ENCODE data around the gene PMM2.
"Not testable (repeated sequence)": the region's sequence is repeated elsewhere in the genome, so short reads cannot be mapped to it uniquely, and the experiment has no call there.

Gene PMM2

GRCh38 chr16:8819411-8820034 is 21.9 kb downstream of the PMM2 start:
- FAIRE-seq = no peak

- no peak for FAIRE-seq
Observed at GRCh38 chr16:8822403-8822802, 24.8 kb downstream of the PMM2 start.

GRCh38 chr16:8826278-8826879 is 28.7 kb downstream of the PMM2 start:
- no peak for FAIRE-seq

- no peak for FAIRE-seq
Observed at GRCh38 chr16:8828541-8829165, 31.0 kb downstream of the PMM2 start.

GRCh38 chr16:8831450-8831849 is 33.8 kb downstream of the PMM2 start:
- FAIRE-seq = no peak

DNA sequence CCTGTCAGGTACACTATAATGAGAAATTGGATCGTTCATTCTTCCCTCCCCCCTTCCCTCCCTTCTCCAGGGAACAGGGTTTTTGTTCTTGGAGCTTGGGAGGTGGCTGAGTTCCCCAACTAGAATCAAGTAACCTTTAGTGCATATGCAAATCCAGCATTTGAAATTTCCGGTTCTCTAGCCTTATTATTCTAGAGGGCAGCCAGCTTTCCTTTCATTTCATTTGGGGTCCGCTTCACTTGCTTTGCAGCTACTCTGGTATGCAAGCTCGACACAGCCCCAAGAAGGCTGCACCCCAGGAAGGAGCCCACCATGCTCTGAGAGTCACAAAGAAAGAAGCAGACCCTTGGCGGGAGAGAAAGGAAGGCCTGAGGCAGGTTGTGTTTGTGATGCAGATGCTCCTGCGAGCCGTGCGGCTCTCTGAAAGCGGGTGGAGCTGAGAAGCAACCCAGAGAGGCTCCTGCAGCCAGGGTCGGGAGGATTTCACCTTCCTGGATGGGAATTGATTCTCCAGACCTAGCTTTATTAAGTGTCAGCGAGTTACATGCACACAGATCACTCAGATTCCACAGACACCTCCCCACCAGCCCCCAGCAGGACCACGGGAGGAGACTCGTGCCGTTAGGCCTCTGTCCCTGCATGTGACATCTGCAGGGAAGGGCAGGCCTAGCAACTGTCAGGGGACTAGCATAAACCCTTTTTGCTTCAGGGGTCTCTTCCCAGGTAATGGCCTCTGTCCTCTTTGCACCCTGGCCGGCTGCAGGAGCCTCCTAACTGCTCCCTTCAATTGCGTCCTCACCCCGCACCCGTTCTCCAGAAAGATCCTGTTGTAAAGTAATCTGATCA is 34.5 kb downstream of the PMM2 start:
- FAIRE-seq = no peak

GRCh38 chr16:8832717-8833105 is 35.1 kb downstream of the PMM2 start:
- no peak for FAIRE-seq

- not testable (repeated sequence) for FAIRE-seq
Observed at GRCh38 chr16:8836797-8837196, 39.2 kb downstream of the PMM2 start.

GRCh38 chr16:8837594-8837993 is 40.0 kb downstream of the PMM2 start:
- FAIRE-seq = not testable (repeated sequence)

- FAIRE-seq = not testable (repeated sequence)
Observed at GRCh38 chr16:8842016-8842415, 44.4 kb downstream of the PMM2 start.

DNA sequence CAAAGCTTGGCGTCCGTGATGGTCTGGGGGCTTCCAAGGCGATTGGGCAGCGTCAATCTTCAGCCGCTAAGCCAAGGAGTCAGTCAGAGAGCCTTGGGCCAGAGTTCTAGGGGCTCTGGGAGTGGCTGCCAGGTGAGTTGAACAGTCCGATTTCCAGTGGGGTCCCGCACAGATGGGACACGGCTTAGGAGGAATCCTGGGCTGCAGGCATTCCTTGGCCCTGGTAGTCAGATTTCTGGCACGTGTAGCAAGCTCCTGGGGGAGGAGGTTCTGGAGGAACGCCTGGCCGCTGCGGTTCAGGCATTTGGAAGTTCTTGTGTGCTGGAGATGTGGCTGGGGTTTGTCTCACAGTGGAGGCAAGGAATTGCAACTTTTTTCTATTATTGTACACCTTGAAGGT is 45.7 kb downstream of the PMM2 start:
- not testable (repeated sequence) for FAIRE-seq

GRCh38 chr16:8845699-8846298 is 48.2 kb downstream of the PMM2 start:
- FAIRE-seq = no peak

DNA sequence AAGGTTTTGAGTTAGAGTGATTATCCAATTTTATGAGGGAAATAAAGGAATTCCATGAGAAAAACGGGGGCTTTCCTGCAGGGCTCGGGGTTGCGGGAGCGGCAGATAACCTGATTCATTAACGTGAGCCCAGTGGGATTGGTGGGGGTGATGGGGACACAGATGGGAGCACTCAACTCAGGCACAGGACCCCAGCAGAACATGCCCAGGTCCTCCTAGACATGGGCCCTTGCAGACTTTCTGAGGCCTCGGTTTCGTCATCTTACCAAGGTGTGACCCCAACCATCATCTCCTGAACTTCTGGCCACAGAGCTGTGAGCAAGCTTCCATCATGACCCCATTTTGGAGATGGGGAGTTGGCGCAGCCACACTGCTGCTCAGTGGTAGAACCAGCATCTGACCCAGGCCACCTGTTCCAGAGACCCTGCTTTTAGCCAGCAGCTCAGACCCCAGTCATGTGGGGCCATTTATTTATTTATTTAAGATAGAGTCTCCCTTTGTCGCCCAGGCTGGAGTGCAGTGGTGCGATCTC is 48.8 kb downstream of the PMM2 start:
- FAIRE-seq = no peak

DNA sequence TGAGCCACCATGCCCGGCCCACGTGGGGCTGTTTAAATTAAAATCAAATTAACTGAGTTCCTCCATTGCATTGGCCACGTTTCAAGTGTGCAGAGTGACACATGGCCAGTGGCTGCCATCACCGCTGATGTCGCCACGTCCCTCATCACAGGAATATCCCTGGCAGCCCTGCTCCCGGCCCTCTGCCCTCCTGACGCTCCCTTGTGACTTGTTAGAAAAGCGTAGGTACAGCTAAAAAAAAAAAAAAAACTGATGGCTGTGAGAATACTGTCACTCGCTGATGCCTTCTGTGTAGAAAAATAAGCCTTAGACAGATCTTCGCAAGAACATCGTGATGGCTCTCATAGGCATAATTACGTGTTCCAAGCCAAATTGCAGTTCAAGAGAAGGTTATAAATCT is 49.5 kb downstream of the PMM2 start:
- no peak for FAIRE-seq

DNA sequence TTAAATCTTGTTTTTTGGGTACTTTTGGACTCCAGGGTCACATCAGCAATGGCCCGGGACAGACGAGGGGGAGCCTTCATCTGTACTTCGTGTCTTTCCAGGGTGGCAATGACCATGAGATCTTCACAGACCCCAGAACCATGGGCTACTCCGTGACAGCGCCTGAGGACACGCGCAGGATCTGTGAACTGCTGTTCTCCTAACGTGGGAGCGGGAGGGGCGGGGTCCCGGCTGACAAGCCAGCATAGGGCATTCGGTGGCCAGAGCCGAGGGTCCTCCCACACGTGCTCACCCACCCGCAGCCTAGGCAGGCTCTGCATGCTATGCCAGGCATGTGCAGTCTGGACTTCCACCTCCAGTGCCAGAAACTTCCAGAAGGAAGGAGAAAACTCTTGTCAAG is 50.0 kb downstream of the PMM2 start:
- no peak for FAIRE-seq

DNA sequence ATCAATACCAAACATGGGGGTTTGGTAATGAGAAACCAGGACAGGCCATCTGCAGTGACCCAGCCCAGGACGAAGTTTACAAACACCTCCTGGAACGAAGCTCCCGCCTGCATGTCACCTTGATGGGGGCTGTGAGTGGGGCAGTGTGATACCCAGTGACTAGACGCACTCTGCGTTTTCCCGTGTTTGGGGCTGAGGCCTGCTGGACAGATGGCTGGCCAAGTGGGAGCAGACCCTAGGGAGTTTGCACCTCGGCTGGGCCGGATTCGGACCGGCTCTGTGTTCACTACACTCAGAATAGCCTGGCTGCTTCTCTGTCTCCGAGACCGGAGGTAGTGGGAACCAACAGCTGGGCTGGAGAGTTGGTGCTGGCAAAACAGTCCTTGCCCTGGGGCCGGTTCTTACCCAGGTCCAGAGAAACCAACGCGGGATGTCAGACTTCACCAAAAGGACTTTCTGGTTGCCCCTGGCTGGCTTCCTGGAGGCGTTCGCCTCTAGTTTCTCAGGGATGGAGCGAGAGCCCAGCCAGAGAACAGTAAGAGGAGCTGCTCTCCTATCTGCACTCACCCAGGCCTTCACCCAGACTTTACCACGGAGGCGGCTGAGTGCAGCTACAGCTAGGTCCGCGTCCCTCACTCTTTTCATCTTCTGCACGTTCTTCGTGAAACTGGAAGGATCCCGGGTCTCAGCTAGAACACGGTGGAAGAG is 50.7 kb downstream of the PMM2 start:
- FAIRE-seq = no peak

GRCh38 chr16:8848939-8849391 is 51.3 kb downstream of the PMM2 start:
- FAIRE-seq = no peak

DNA sequence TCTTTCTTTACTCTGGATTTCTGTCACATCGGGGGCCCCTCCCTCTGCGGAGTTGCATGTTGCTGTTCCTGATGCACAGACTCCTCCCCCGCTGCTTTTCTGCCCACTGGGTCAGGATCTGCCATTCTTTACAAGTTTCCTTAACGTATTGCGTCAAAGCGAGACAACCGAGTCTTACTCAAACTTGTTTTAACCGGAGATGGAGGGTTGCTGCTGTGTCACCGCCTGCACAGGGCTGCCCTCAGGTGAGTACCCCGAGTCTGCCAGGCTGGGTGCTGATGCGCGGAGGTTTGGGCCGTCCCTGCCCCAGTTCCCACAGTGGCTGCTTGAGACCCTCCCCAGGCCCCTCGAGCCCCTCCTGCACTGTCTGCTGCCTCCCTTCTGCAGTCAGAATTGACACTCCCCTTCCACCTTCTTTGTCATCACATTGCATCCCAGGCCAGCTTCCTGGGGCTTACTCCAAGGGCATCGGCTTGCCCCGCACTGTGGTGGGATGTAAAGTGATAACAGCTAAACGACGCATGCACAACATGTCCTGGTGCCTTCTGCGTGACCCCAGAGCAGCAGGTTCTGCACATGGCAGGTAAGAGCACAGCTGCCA is 51.9 kb downstream of the PMM2 start:
- FAIRE-seq = no peak

GRCh38 chr16:8850279-8850885 is 52.7 kb downstream of the PMM2 start:
- no peak for FAIRE-seq

DNA sequence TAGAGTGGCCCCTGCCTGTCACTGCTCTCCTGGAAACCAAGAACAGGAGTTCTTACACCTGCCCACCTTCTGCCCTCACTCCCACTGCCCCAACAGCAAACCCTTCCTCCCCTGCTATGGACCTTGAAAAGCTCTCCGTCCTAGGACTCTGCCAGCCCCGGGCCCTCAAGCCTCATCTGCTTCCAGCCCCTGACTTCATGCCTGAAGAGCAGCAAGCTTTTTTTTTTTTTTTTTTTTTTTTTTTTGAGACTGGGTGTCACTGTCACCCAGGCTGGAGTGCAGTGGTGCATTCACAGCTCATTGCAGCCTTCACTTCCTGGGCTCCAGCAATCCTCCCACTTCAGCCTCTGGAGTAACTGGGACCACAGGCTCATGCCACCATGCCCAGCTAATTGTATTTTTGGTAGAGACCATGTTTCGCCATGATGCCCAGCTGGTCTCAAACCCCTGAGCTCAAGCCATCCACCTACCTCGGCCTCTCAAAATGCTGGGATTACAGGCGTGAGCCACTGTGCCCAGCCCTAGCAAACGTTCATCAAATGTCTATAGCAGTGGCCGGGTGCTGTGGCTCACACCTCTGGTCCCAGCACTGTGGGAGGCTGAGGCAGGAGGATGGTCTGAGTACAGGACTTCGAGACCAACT is 54.2 kb downstream of the PMM2 start:
- FAIRE-seq = no peak

- no peak for FAIRE-seq
Observed at GRCh38 chr16:8852534-8852933, 54.9 kb downstream of the PMM2 start.
